Purkinje cell (primary cell): ENCODE measurements around the gene KRT32. TPM values are rescaled to one million over a fixed set of nuclear protein-coding genes. Genes with fewer than 3 reads are reported as not detected.

ENCODE experiments used
- polyA plus RNA-seq: library from polyadenylated mRNA; unstranded; fragments of >200 nt; fragmentation: Nextera tagmentation; gene quantifications from 2 replicates; pipeline ENCODE4 v1.2.1, GENCODE V29; 2014

The KRT32 gene
- polyA plus RNA-seq: not detected in 2 replicates

DNA sequence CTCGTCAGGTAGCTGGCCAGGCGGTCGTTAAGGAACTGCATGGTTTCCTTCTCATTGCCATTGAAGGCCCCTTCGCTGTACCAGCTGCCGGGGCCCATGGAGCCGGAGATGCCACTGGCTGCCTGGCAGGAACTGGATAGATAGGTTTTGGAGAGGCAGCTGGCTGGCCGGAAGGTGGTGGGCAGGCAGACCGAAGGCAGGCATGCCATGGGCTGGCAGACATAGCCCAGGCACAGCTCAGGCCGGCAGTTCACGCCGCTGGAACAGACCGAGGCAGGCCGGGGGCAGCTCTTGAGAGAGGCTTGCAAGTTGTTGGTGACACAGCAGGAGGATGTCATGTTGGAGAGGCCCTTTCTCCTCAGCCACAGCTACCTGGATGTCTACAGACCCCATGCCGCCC, at the start of gene KRT32:
TSS of gene KRT32 (minus strand) at position 399 of the 400 bp plus-strand sequence. CDS start at position 338, 61 bp downstream.

DNA sequence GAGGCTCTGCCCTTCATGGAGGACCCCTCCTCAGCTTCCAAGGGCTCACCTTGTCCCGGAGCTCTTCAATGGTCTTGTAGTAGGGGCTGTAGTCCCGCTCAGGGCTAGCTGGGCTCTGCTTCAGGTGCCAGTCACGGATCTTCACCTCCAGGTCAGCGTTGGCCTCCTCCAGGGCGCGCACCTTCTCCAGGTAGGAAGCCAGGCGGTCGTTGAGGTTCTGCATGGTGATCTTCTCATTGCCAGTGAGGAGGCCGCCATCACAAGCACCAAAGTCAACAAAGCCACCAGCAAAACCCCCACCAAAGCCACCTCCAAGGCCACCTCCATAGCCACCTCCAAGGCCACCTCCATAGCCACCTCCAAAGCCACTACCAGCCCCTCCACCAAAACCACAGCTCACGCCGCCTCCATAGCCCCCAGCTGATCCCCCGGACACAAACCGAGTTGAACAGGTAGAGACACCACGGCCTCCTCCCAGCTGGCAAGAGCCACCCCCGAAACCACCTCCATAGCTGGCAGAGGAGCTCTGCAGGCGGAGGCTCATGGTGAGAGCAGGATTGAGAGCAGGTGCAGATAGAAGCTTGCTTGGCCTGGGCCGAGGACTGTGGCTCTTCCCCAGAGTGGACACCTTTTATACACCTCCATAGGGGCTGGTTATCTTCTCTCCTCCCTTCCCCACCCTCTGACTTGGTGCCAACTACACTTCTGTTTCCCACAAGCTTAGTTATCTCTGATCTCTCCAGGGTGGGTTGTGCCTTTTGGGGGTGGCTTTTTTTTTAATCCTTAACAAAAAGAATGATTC, 38.0 kb upstream of the KRT32 start, which contains the start of gene KRT13:
TSS of gene KRT13 (minus strand) at position 606 of the 802 bp plus-strand sequence. CDS start at position 544, 62 bp downstream.

DNA sequence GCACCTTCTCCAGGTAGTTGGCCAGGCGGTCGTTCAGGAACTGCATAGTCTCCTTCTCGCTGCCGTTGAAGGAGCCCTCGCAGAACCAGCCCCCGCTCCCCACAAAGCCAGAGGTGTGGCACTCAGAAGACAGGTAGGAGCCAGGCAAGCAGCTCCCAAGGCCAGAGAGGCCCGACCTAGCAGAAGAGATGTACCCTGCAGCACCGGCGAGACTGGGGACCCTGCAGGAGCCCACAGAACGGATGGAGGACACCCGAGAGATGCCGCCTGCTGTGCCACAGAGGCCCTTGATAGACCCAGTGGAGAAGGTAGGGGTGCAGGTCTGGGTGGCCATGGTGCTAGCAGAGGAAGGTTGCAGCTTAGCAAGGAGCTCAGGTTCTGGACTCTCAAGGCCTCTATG, 22.3 kb upstream of the KRT32 start, which contains the start of gene KRT36:
TSS of gene KRT36 (minus strand) at position 380 of the 400 bp plus-strand sequence. CDS start at position 334, 46 bp downstream.

DNA sequence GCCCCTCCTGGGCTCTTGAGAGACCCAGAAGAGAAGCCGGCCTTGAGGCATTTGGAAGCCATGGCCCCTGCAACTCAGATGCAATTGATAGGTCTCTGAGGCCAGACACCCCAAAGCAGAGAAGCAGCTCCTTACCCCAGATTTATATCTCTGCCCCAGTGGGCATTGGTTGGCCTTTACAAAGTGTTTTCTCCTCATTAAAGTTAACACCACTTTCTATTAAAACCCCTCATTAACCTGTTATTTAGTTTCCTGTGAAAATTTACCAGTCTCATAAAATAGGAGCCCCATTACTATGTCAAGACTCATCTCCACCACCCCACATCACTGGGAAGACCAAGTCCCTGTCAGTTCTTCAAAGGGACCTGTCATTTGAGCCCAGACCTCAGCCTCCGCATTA, 13.8 kb upstream of the KRT32 start, which contains the start of gene KRT35:
TSS of gene KRT35 (minus strand) at position 116 of the 400 bp plus-strand sequence. CDS start at position 62, 54 bp downstream.

DNA sequence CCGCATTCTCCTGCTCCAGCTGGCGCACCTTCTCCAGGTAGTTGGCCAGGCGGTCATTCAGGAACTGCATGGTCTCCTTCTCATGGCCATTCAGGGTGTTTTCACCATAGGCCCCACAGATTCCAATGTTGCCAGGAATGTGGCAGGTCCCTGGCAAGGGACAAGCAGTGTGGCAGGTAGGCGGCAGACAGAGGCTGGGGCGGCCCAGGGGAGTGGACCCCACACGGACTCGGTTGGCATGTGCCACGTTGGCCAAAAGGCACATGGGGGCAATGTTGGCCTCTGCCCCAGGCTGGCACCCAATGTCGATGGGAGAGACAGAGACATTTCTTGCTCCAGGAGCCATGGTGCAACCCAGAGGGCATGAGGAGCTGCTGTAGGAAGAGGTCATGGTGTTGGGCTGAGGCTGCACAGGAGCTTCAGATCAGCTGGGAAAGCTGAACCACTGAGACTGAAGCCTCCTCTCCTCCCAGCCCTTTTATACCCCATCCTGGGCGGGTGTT, 26.6 kb downstream of the KRT32 start, which contains the start of gene KRT38:
TSS of gene KRT38 (minus strand) at position 453 of the 503 bp plus-strand sequence. CDS start at position 391, 62 bp downstream.

DNA sequence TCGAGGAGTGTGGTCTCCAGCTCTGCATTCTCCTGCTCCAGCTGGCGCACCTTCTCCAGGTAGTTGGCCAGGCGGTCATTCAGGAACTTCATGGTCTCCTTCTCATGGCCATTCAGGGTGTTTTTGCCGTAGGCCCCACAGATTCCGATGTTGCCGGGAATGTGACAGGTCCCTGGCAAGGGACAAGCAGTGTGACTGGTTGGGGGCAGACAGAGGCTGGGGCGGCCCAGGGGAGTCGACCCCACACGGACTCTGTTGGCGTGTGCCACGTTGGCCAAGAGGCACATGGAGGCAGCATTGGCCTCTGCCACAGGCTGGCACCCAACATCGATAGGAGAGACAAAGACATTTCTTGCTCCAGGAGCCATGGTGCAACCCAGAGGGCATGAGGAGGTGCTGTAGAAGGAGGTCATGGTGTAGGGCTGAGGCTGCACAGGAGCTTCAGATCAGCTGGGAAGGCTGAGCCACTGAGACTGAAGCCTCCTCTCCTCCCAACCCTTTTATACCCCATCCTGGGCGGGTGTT, 43.0 kb downstream of the KRT32 start, which contains the start of gene KRT37:
TSS of gene KRT37 (minus strand) at position 475 of the 525 bp plus-strand sequence. CDS start at position 413, 62 bp downstream.

Other genes starting within 250 kb of the KRT32 start
- gene KRTAP9-2, start 240.7 kb downstream of the KRT32 start, polyA plus RNA-seq: not detected in 2 replicates
- gene KRTAP9-3, start 234.9 kb downstream of the KRT32 start, polyA plus RNA-seq: not detected in 2 replicates
- gene KRTAP9-8, start 229.4 kb downstream of the KRT32 start, polyA plus RNA-seq: not detected in 2 replicates
- gene KRTAP9-4, start 217.7 kb downstream of the KRT32 start, polyA plus RNA-seq: not detected in 2 replicates
- not detected in 2 replicates for gene KRTAP9-9, start 212.0 kb downstream of the KRT32 start, polyA plus RNA-seq
- gene KRTAP9-6, start 202.0 kb downstream of the KRT32 start, polyA plus RNA-seq: not detected in 2 replicates
- gene KRTAP9-7, start 191.7 kb downstream of the KRT32 start, polyA plus RNA-seq: not detected in 2 replicates
- gene KRTAP29-1, start 164.5 kb downstream of the KRT32 start, polyA plus RNA-seq: not detected in 2 replicates
- not detected in 2 replicates for gene KRTAP16-1, start 158.1 kb downstream of the KRT32 start, polyA plus RNA-seq
- gene KRTAP17-1, start 151.7 kb downstream of the KRT32 start, polyA plus RNA-seq: not detected in 2 replicates
- gene KRT33A, start 116.6 kb downstream of the KRT32 start, polyA plus RNA-seq: not detected in 2 replicates
- gene KRT33B, start 97.6 kb downstream of the KRT32 start, polyA plus RNA-seq: not detected in 2 replicates
- not detected in 2 replicates for gene KRT34, start 85.1 kb downstream of the KRT32 start, polyA plus RNA-seq
- gene KRT31, start 69.8 kb downstream of the KRT32 start, polyA plus RNA-seq: 2.2 TPM in 1 of 2 replicates, not detected in the other
- not detected in 2 replicates for gene KRT37, start 42.8 kb downstream of the KRT32 start, polyA plus RNA-seq
- gene KRT38, start 26.4 kb downstream of the KRT32 start, polyA plus RNA-seq: not detected in 2 replicates
- not detected in 2 replicates for gene KRT35, start 13.8 kb upstream of the KRT32 start, polyA plus RNA-seq
- gene KRT36, start 22.5 kb upstream of the KRT32 start, polyA plus RNA-seq: not detected in 2 replicates
- not detected in 2 replicates for gene KRT13, start 38.2 kb upstream of the KRT32 start, polyA plus RNA-seq
- not detected in 2 replicates for gene KRT15, start 51.5 kb upstream of the KRT32 start, polyA plus RNA-seq
- gene KRT19, start 60.9 kb upstream of the KRT32 start, polyA plus RNA-seq: not detected in 2 replicates
- not detected in 2 replicates for gene KRT9, start 104.7 kb upstream of the KRT32 start, polyA plus RNA-seq
- not detected in 2 replicates for gene KRT14, start 119.5 kb upstream of the KRT32 start, polyA plus RNA-seq
- gene KRT16, start 145.4 kb upstream of the KRT32 start, polyA plus RNA-seq: 0.52 and 0.63 TPM in 2 replicates
- gene KRT17, start 157.2 kb upstream of the KRT32 start, polyA plus RNA-seq: 10.7 and 38.0 TPM in 2 replicates
- 1,476 and 1,572 TPM in 2 replicates for gene EIF1, start 221.5 kb upstream of the KRT32 start, polyA plus RNA-seq
- gene GAST, start 244.9 kb upstream of the KRT32 start, polyA plus RNA-seq: not detected in 2 replicates